ENCODE data around the gene GEMIN5. TPM values are rescaled to one million over a fixed set of nuclear protein-coding genes. Genes with fewer than 3 reads are reported as not detected.
"Not testable (repeated sequence)": the region's sequence is repeated elsewhere in the genome, so short reads cannot be mapped to it uniquely, and the experiment has no call there.

Gene GEMIN5
- total RNA-seq, 1 experiment from 2014 or later = 39.6 TPM

GRCh38 chr5:154948313-154948712 lies 10.3 kb upstream of the GEMIN5 start:
- H3K9me3 ChIP-seq = no peaks in the 10 kb centered on the region
- no peak overlapping the region for H3K4me3 ChIP-seq
- no peak for DNase-seq
- peaks cover 36% of the 10 kb centered on the region for H3K36me3 ChIP-seq
- no peaks in the 10 kb centered on the region for H3K27me3 ChIP-seq

GRCh38 chr5:154947778-154948177 lies 9.8 kb upstream of the GEMIN5 start:
- no peaks in the 10 kb centered on the region for H3K9me3 ChIP-seq
- H3K36me3 ChIP-seq = peaks cover 35% of the 10 kb centered on the region
- H3K27me3 ChIP-seq = no peaks in the 10 kb centered on the region

GRCh38 chr5:154945695-154946301 lies 7.8 kb upstream of the GEMIN5 start:
- Histone ChIP-seq H3K4me3 (no peak overlapping the region), H3K27me3 (no peaks in the 10 kb centered on the region), H3K9me3 (no peaks in the 10 kb centered on the region), H3K36me3 (peaks cover 34% of the 10 kb centered on the region)
- no peak for DNase-seq

More at GRCh38 chr5:154947778-154948177, 9.8 kb upstream of the GEMIN5 start:
- DNase-seq = no peak
- no peak overlapping the region for H3K4me3 ChIP-seq

- no peak overlapping the region for H3K4me3 ChIP-seq
- H3K27me3 ChIP-seq = no peaks in the 10 kb centered on the region
- H3K9me3 ChIP-seq = no peaks in the 10 kb centered on the region
- DNase-seq = no peak
- H3K36me3 ChIP-seq = peaks cover 30% of the 10 kb centered on the region
Observed at GRCh38 chr5:154944716-154945115, 6.7 kb upstream of the GEMIN5 start.

GRCh38 chr5:154943527-154943926 lies 5.5 kb upstream of the GEMIN5 start:
- Histone ChIP-seq H3K36me3 (peaks cover 26% of the 10 kb centered on the region), H3K27me3 (no peaks in the 10 kb centered on the region), H3K9me3 (no peaks in the 10 kb centered on the region), H3K4me3 (no peak overlapping the region)
- DNase-seq = no peak

- no peaks in the 10 kb centered on the region for H3K9me3 ChIP-seq
- peak; percentile 95 for DNase-seq
- peaks cover 10% of the 10 kb centered on the region for H3K36me3 ChIP-seq
- H3K27me3 ChIP-seq = no peaks in the 10 kb centered on the region
- peak within 1 kb of the TSS; percentile 74 for H3K4me3 ChIP-seq
Observed at GRCh38 chr5:154940772-154941620, 3.0 kb upstream of the GEMIN5 start, which contains the start of gene MRPL22. Gene MRPL22, plus strand, starts transcription at chr5:154941073. Its CDS starts 38 bp downstream, at chr5:154941111.

- Histone ChIP-seq H3K27me3 (no peaks in the 10 kb centered on the region), H3K36me3 (peaks cover 13% of the 10 kb centered on the region), H3K4me3 (peak overlapping the region; percentile 74), H3K9me3 (no peaks in the 10 kb centered on the region)
- no peak for DNase-seq
Observed at GRCh38 chr5:154940375-154940771, 2.4 kb upstream of the GEMIN5 start.

DNA sequence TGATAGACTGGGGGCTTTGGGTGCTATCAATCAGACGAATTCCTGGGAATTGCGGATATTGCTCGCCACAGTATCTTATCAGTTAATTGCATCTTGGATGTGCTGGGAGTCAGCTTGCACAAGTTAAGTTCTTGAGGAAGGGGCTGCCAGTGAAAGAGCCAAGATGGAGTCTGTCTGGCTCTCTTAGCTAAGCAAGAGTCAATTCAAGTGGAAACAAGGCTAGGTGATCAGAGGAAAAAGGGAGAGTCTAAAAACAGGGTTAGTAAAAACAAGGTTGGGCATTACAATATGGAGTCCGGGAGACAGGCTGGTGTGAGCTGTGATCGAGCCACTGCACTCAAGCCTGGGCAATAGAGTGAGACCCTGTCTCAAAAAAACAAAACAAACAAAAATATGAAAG lies 1.4 kb upstream of the GEMIN5 start:
- H3K36me3 ChIP-seq = peaks cover 17% of the 10 kb centered on the region
- H3K27me3 ChIP-seq, DNase-seq, H3K4me3 ChIP-seq, H3K9me3 ChIP-seq: not testable (repeated sequence)

DNA sequence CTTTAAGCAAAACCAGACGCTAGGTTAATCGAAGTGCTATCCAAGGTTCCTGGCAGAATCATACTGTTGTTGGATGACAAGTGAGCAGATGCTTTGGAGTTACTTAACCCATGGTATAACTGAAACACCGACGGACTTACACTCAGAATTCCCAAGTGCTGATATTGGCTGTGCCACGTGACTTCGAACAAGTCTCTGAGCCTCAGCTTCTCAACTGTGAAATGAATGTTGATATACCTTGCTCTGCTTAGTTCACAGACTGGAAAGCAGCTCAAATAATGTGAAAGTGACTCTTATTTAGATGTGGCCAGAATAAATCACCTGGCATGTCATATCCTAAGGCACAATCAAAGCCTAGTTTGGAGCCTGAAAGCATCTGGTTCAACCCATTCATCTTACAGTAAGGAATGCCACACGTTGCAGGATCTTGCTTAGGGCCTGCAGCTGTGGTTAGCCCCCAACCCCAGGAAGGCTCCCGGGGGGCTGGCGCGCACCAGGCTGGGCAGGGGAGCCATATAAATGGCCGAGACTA lies 759 bp downstream of the GEMIN5 start:
- no peaks in the 10 kb centered on the region for H3K27me3 ChIP-seq
- peak overlapping the region; percentile 80 for H3K4me3 ChIP-seq
- no peak for DNase-seq

GRCh38 chr5:154934881-154935280 lies 3.1 kb downstream of the GEMIN5 start:
- no peak for DNase-seq
- Histone ChIP-seq H3K27me3 (no peaks in the 10 kb centered on the region), H3K4me3 (no peak overlapping the region), H3K36me3 (peaks cover 51% of the 10 kb centered on the region), H3K9me3 (no peaks in the 10 kb centered on the region)

More for the DNA sequence above, 759 bp downstream of the GEMIN5 start:
- Histone ChIP-seq H3K36me3 (peaks cover 28% of the 10 kb centered on the region), H3K9me3 (no peaks in the 10 kb centered on the region)

DNA sequence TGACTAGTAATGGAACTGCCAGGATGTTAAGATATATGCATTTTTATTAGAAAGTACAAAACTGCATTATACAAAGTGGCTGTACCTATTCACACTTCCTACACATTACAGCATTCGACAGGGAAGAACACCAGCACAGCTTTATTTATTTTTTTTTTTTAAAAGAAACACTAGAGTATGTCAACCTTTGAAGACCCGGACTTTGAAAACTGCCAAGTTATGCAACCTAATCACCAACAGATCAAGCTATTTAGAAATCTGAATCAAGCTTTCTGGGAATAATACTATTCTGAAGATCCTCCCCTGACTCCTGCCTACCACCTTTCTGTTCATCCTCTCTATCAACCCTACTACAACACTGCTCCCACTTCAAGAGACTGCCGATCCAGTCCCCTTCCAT lies 4.5 kb downstream of the GEMIN5 start:
- H3K27me3 ChIP-seq = no peaks in the 10 kb centered on the region
- H3K9me3 ChIP-seq = no peaks in the 10 kb centered on the region
- no peak for DNase-seq
- H3K36me3 ChIP-seq = peaks cover 60% of the 10 kb centered on the region
- no peak overlapping the region for H3K4me3 ChIP-seq

- H3K4me3 ChIP-seq = no peak overlapping the region
- H3K9me3 ChIP-seq = no peaks in the 10 kb centered on the region
- H3K36me3 ChIP-seq = peaks cover 89% of the 10 kb centered on the region
- DNase-seq = no peak
- H3K27me3 ChIP-seq = no peaks in the 10 kb centered on the region
Observed at GRCh38 chr5:154923441-154924430, 14.3 kb downstream of the GEMIN5 start.

DNA sequence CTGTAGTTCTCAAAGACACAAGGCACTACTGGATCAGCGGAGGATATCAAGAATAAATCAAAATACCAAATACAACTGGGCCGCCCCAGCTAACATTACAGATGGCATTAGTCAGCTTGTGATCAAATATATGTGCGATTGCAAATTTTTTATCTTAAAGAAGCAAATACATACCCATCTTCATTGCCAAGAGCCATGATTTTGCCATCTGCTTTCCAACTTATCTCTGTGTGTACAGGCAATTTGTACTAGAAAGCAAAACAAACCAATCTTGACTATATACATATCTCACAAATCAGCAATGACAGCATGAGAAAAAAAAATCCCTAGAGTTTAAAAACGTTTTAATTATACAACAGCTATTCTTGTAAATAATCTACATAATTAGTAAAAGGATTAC lies 20.3 kb downstream of the GEMIN5 start:
- no peak overlapping the region for H3K4me3 ChIP-seq
- no peaks in the 10 kb centered on the region for H3K9me3 ChIP-seq
- no peak for DNase-seq
- peaks cover 84% of the 10 kb centered on the region for H3K36me3 ChIP-seq
- no peaks in the 10 kb centered on the region for H3K27me3 ChIP-seq

GRCh38 chr5:154916874-154917273 lies 21.1 kb downstream of the GEMIN5 start:
- Histone ChIP-seq H3K27me3 (no peaks in the 10 kb centered on the region), H3K4me3 (no peak overlapping the region), H3K9me3 (no peaks in the 10 kb centered on the region), H3K36me3 (peaks cover 86% of the 10 kb centered on the region)
- DNase-seq = no peak

DNA sequence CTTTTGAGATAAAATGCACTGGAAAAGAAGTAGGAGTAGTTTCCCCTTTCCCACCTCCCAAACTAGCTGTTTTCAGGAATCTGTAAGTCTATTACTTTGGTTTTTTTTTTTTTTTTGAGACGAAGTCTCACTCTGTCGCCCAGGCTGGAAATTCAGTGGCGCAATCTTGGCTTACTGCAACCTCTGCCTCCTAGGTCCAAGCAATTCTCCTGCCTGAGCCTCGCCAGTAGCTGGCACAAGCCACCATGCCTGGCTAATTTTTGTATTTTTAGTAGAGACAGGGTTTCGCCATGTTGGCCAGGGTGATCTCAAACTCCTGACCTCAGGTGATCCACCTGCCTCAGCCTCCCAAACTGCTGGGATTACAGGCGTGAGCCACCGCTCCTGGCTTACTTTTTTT lies 32.4 kb downstream of the GEMIN5 start:
- not testable (repeated sequence) for H3K9me3 ChIP-seq, DNase-seq, H3K4me3 ChIP-seq, H3K27me3 ChIP-seq
- H3K36me3 ChIP-seq = peaks cover 80% of the 10 kb centered on the region

DNA sequence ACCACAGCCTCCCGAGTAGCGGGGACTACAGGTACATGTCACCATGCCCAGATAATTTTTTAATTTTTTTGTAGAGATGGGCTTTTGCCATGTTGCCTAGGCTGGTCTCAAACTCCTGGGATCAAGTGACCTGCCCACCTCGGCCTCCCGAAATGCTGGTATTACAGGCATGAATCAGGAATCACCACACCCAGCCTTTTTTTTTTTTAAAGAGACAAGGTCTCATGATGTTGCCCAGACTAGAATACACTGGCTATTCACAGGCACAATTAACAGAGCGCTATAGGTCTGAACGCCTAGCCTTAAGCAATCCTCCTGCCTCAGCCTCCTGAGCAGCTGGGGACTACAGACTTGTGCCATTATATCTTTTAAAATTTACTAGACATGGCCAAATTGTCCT lies 36.1 kb downstream of the GEMIN5 start:
- no peak for DNase-seq
- Histone ChIP-seq H3K36me3 (peaks cover 71% of the 10 kb centered on the region), H3K4me3 (no peak overlapping the region), H3K27me3 (no peaks in the 10 kb centered on the region), H3K9me3 (no peaks in the 10 kb centered on the region)

Measured in MG63 (cell line).